ENCODE measurements around the gene CCDC201.

CCDC201 gene

DNA sequence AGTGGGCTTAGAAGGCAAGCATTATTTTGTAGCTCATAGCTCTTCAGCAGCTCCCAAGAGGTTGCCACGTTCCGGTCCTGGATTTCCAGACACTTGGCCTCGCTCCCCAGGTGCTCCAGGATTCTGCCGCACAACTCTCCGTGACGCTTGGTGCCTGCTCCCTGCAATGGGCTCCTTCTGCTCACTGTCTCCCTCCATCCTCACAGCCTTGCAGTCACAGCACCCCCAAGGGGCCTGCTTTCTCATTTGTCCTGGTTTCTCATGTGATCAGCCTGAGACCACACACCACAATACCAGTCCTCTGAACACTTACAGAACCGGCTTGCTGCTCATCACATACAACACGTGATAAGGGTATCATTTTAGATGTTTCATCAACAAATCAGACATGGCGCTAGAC is 38.4 kb upstream of the CCDC201 start:
- Histone ChIP-seq H3K9me3 (ENCODE audit: low read length) (no peaks in the 10 kb centered on the region), H3K9me2 (ENCODE audit: low read depth, low read length) (no peaks in the 10 kb centered on the region), H4K20me1 (ENCODE audit: insufficient read depth, low read length) (no peaks in the 10 kb centered on the region), H2AFZ (ENCODE audit: low read length) (no peak overlapping the region), H3K4me3 (ENCODE audit: low read depth, low read length, poor library complexity, severe bottlenecking) (no peak overlapping the region), H3K4me1 (ENCODE audit: insufficient read depth, low read length, severe bottlenecking) (no peaks in the 10 kb centered on the region), H3F3A (ENCODE audit: insufficient read depth, low read length) (no peaks in the 10 kb centered on the region), H3K9ac (ENCODE audit: low read length) (no peak overlapping the region), H3K79me2 (ENCODE audit: insufficient read depth, low read length) (no peaks in the 10 kb centered on the region), H3K4me2 (ENCODE audit: low read length) (no peak overlapping the region), H3K27ac (ENCODE audit: low read depth, low read length, poor library complexity, severe bottlenecking) (no peak overlapping the region), H3K36me3 (ENCODE audit: insufficient read depth, low read length) (no peaks in the 10 kb centered on the region), H3K27me3 (ENCODE audit: insufficient read depth, low read length) (no peaks in the 10 kb centered on the region; the same call in 1 of the 2 replicates)
- TF ChIP-seq, protein P1, sequence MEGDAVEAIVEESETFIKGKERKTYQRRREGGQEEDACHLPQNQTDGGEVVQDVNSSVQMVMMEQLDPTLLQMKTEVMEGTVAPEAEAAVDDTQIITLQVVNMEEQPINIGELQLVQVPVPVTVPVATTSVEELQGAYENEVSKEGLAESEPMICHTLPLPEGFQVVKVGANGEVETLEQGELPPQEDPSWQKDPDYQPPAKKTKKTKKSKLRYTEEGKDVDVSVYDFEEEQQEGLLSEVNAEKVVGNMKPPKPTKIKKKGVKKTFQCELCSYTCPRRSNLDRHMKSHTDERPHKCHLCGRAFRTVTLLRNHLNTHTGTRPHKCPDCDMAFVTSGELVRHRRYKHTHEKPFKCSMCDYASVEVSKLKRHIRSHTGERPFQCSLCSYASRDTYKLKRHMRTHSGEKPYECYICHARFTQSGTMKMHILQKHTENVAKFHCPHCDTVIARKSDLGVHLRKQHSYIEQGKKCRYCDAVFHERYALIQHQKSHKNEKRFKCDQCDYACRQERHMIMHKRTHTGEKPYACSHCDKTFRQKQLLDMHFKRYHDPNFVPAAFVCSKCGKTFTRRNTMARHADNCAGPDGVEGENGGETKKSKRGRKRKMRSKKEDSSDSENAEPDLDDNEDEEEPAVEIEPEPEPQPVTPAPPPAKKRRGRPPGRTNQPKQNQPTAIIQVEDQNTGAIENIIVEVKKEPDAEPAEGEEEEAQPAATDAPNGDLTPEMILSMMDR (IDR thresholded peaks at IDR 0.05; ENCODE audit: low read length): no peak
- TF ChIP-seq EZH2 (IDR thresholded peaks at IDR 0.05; ENCODE audit: borderline replicate concordance, low read length): no peak

DNA sequence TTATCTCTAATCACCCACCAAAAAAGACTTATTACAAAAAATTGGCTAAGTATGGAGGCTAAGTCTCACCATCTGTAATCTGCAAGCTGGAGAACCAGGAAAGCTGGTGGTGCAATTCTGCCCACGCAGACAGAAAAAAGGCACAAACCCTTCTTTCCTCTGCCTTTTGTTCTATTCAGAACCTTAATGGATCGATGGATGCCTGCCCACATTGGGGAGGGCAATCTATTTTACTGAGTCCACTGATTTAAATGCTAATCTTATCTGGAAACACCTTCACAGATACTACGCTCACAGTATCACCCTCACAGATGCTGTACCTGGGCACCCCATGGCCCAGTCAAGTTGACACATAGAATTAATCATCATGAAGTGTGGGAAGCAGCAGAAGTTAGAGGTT is 38.0 kb upstream of the CCDC201 start:
- no peaks in the 10 kb centered on the region for H3K4me1 ChIP-seq (ENCODE audit: insufficient read depth, low read length, severe bottlenecking)
- no peak overlapping the region for H3K4me3 ChIP-seq (ENCODE audit: low read depth, low read length, poor library complexity, severe bottlenecking)
- H3K9ac ChIP-seq (ENCODE audit: low read length): no peak overlapping the region
- no peaks in the 10 kb centered on the region for H3K36me3 ChIP-seq (ENCODE audit: insufficient read depth, low read length)
- TF ChIP-seq, protein P1 (IDR thresholded peaks at IDR 0.05; ENCODE audit: low read length): no peak
- TF ChIP-seq EZH2 (IDR thresholded peaks at IDR 0.05; ENCODE audit: borderline replicate concordance, low read length): no peak
- no peak overlapping the region for H2AFZ ChIP-seq (ENCODE audit: low read length)
- H3K9me3 ChIP-seq (ENCODE audit: low read length): no peaks in the 10 kb centered on the region
- H3F3A ChIP-seq (ENCODE audit: insufficient read depth, low read length): no peaks in the 10 kb centered on the region
- H4K20me1 ChIP-seq (ENCODE audit: insufficient read depth, low read length): no peaks in the 10 kb centered on the region
- no peak overlapping the region for H3K27ac ChIP-seq (ENCODE audit: low read depth, low read length, poor library complexity, severe bottlenecking)
- H3K4me2 ChIP-seq (ENCODE audit: low read length): no peak overlapping the region
- no peaks in the 10 kb centered on the region; the same call in 1 of the 2 replicates for H3K27me3 ChIP-seq (ENCODE audit: insufficient read depth, low read length)
- no peaks in the 10 kb centered on the region for H3K79me2 ChIP-seq (ENCODE audit: insufficient read depth, low read length)
- no peaks in the 10 kb centered on the region for H3K9me2 ChIP-seq (ENCODE audit: low read depth, low read length)

DNA sequence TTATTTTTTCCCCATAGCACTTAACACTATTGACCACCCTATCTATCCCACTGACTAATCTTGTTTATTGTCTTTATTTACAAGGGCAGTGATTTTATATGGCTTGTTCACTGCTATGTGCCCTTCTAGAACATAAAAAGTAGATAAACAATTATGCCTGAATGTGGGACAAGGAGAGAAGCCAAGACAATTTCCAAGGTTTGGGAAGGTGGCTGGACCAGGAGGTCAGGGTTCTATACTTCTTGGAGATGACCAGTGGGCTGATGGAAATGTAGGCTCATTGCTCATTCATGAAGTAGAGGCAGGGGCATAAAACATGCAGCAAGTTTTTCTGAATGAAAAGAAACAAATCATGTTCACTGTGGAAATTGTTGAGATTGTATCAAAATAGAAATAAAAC is 36.7 kb upstream of the CCDC201 start:
- no peaks in the 10 kb centered on the region for H3K9me3 ChIP-seq (ENCODE audit: low read length)
- H3K4me3 ChIP-seq (ENCODE audit: low read depth, low read length, poor library complexity, severe bottlenecking): no peak overlapping the region
- no peak overlapping the region for H2AFZ ChIP-seq (ENCODE audit: low read length)
- no peaks in the 10 kb centered on the region for H3K36me3 ChIP-seq (ENCODE audit: insufficient read depth, low read length)
- no peaks in the 10 kb centered on the region for H4K20me1 ChIP-seq (ENCODE audit: insufficient read depth, low read length)
- no peak overlapping the region for H3K9ac ChIP-seq (ENCODE audit: low read length)
- no peaks in the 10 kb centered on the region for H3K9me2 ChIP-seq (ENCODE audit: low read depth, low read length)
- no peaks in the 10 kb centered on the region; the same call in 1 of the 2 replicates for H3K27me3 ChIP-seq (ENCODE audit: insufficient read depth, low read length)
- no peak for TF ChIP-seq EZH2 (IDR thresholded peaks at IDR 0.05; ENCODE audit: borderline replicate concordance, low read length)
- TF ChIP-seq, protein P1 (IDR thresholded peaks at IDR 0.05; ENCODE audit: low read length): no peak
- no peak overlapping the region for H3K4me2 ChIP-seq (ENCODE audit: low read length)
- H3K27ac ChIP-seq (ENCODE audit: low read depth, low read length, poor library complexity, severe bottlenecking): no peak overlapping the region
- no peaks in the 10 kb centered on the region for H3K4me1 ChIP-seq (ENCODE audit: insufficient read depth, low read length, severe bottlenecking)
- H3F3A ChIP-seq (ENCODE audit: insufficient read depth, low read length): no peaks in the 10 kb centered on the region
- H3K79me2 ChIP-seq (ENCODE audit: insufficient read depth, low read length): no peaks in the 10 kb centered on the region

All from OCI-LY1 (cell line).